GM21381 (cell line): Measurements from ENCODE around the gene ALX4.

Experiments used
- ATAC-seq: cut with Tn5 transposase; IDR thresholded peaks from one replicate; pipeline ENCODE4 v1.9.1; 2021; ENCODE audit warnings: mild to moderate bottlenecking, moderate library complexity; ENCODE audit not compliant: unreplicated experiment

The ALX4 gene

DNA sequence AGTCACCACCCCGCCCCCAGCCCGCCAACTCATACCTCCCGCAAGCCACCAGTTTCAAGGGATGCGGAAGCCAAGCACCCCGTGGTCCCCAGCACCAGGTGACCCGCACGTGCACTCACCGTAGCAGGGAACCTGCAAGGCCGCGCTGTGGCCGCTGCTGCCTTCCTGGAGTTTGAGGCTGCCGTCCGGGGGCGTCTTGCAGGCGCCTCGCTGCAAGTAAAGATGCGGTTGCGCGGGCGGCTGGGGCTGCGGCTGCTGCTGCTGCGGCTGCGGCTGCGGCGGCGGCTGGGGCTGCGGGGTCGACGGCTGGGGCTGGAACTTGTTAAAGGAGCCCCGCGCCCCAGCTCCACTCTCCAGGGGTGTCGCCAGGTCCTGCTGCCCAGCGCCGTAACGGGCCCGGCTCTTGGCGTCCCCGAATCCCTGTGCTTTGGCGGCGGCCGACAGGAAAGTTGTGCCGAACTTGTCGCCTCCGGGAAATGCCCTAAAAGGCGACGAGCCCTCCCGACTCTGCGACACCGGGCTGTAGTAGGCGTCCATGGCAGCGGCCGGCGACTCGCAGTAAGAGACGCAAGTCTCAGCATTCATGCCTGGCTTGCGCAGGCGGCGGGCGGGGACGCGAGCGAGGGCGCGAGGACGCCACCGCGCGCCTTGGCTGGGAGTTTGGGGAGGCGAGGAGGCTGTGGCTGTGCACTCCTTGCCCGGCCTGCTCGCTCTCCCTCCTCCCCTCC lies at the start of gene ALX4:
Gene ALX4, minus strand, starts transcription at position 662 of the 728 bp plus-strand sequence. Its CDS starts 77 bp downstream, at position 585.
- ATAC-seq: no peak

DNA sequence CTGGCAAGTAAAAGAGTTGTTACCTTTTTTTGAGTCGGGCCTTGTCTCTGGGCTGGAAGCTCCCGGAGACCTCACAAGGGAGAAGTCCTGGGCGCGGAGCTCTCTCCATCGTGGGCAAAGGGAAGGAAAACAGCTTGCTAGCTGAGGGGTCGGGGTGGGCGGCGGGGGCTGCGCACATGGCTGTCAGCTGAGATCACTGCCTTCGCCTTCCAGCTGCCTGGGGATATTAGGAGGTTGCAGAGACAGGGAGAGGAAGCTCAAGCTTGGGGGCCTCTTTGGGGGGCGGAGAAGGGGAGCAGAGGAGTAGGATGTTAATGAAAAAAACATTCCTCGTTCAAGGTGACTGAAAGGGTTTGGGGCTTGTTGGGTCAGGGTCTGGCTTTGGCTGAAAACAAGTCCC lies 49.2 kb upstream of the ALX4 start:
- no peak for ATAC-seq

DNA sequence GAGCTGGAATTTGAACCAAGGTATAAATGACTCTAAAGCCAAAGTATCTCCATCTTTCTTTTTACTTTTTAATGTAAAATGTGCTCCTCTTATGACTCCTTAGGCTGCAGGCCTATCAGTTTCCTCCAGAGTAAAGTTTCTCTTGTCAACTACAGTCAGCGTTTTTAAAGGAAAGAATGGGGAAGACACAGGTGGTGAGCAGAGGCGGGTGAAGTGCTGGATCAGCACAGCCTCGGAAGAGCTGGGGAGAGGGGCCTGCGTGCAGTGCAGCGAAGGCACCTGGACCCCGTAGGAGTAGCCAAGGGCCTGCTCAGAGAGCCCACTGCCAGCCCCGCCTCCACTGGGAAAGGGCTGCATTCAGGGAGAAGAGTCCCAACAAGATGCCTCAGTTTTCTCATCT lies 48.8 kb upstream of the ALX4 start:
- ATAC-seq: no peak

DNA sequence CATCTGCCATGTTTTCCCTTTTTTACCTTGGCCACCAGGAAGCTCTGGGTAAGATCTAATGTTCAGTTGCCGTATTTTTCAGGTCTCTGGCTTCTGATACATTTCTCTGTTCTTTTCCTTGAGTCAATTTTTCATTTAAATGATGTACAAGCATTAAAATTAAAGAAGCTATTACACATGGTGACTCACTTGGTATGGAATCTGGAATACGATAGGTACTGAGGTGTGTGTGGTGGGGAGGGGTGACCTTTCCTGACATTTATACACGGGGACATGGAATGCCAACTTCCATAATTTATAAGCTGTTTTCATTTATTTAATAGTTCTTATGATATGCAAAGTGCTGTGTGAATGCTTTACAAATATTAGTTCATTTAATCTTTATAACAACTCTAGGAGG lies 47.8 kb upstream of the ALX4 start:
- no peak for ATAC-seq

DNA sequence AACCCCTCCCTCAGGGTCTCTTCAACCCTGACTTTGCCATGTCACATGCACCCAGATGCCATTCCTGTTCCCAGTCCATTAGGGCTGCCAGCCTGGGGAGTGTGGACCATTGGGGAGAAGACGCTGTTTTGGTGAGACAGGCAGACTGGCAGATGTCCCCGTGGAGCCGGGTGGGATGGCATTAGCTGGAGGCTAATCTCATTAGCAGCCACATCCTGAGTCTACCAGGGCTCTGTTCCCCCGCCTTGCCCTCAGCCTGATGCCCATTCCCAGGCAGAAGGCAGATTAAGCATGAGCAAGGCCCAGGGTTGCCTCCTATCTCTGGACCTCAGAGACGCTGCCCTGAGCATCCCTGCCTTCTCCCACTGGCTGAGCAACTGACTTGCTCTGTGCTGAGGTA lies 46.4 kb upstream of the ALX4 start:
- no peak for ATAC-seq

DNA sequence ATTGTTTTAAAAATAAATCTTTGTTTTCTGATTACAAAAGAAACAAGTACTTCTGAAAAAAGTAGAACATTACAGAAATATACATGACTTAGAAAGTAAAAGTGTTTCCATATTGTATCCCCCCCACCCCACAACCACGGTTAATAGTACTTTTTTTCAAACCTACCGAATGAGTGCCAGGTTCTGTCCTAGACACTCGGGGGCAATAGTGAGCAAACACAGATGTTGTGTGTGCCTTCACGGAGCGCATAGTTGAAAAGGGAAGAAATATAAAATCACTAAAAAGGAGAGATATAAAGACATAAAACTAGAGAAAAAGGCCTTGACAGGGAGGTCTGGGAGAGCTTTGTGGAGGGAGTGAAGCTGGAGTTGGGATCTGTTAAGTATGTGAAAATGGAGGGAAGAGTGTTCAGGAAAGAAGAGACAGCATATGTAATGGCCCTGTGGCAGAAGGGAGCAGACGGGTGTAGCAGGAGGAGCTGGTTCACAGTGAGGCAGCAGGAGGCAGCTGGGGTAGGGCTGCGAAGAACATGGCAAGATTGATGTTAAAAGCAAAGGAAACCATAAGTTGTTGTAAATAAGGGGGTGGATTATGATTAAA lies 42.1 kb upstream of the ALX4 start:
- no peak for ATAC-seq

DNA sequence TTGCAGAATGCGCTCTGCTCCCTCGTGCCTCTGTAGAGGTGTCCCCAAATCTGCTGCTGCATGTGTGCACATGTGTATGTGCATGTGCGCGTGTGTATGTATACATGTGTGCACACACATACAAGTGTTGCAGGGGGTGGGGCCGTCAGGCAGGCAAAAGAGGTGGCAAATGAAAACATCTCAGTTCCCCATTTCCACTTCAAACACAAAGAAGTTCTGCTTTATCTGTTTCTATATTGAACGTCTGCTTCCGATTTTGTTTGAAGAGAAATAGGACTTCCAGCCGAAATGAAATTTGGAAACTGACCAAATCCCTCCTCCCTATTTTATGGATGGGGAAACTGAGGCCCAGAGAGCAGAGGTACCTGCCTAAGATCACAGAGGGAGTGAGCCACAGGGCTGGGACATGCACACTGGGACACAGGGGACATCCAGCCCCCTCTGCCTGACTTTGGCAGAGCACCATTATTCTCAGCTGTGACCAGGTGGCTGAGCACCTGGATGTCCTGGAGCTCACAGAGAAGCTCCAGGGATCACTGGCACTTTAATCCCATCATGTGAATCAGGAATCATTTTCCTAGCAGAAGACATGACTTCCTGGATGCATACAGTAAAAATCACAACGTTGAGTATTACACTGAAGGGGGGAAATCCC lies 41.2 kb upstream of the ALX4 start:
- ATAC-seq: no peak

DNA sequence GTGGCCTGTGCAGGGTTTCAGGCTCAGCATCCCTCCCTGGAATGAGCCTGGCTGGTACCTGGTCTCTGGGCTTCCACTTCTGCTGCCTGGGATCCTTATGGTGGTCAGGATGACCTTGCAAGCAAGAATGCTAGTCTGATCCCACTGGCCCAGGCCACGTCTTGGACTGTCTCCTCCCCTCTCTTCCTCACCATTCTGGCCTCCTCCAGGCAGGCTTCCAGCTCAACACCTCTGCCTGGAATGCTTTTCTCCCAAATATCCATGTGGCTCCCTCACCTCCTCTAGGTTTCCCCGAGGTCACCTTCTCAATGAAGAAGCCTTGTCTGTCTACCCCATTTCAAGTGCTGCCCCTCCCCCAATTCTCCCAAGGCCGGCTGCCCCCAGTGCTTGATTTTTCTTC lies 39.4 kb upstream of the ALX4 start:
- ATAC-seq: no peak

DNA sequence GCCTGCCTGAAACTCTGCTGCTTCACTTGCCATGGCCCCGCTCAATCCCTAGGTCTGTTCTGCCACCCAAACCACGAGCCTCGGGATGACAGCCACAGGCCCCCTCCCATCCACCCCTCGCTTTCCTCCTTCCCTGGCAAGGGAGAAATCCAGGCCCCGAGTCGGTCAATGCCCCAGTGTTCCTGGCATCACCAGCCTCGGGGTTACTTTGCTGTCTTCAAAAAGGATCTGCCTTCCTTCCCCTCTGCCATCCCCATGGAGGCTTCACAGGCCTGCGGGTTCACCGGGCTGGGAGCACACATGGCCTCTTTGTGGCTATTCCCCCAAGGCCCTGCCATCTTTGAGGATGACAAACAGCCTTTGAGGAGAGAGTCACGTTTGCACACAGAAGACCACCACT lies 38.8 kb upstream of the ALX4 start:
- ATAC-seq: no peak

DNA sequence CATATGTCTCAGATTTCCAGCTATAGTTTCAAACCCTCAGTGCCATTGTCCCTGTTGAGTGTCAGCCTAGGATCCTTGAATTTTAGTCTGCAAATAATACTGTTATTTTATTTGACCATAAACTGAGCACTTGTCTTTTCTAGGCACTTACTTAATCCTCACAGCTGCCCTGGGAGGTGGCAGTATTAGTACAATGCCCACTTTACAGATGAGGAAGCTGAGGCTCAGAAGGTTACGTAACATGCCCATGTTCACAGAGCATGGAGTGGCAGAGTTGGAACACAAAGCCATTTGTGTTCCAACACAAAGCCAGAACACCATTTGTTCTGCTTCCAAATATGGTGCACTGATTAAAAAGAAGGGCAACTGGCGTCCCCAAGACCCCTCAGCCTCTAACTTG lies 38.2 kb upstream of the ALX4 start:
- ATAC-seq: no peak

DNA sequence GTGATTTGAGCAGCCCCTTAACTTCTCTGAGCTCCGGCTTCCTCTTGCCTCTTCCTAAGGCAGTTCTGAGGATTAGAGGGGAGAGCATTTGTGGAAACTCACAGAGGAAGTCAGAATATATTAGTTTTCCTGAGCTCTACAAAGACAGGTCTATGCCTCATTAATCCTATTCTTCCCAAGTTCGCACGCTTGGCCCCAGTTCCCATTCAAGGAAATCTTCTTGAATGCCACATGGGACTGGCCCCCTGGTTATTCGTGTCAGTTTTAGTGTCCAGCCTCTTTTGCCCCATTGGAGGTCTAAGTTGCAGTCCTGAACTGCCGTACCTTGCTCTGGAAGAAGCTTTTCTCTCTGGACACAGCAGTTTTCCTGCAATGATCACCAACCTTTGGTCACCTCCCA lies 37.6 kb upstream of the ALX4 start:
- ATAC-seq: no peak

DNA sequence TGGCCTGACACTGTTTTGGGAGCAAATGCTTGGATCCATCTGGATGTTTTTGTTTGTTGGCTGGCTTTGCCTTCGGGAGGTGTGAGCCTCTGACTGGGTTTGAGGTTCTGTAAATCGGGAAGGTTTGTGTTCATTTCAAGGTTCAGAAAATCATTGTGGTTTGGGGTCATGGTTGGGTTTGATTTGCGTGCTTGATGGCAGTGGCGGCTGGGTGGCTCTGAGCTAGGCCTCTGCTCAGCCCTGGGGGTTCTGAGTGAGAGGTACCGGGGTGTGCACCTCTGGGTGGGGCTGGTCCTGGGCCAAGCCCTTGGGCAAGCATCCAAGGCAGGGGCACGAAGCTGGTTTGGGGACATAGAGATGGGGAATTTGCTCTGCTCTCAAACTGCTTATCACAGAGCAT lies 37.0 kb upstream of the ALX4 start:
- ATAC-seq: no peak

DNA sequence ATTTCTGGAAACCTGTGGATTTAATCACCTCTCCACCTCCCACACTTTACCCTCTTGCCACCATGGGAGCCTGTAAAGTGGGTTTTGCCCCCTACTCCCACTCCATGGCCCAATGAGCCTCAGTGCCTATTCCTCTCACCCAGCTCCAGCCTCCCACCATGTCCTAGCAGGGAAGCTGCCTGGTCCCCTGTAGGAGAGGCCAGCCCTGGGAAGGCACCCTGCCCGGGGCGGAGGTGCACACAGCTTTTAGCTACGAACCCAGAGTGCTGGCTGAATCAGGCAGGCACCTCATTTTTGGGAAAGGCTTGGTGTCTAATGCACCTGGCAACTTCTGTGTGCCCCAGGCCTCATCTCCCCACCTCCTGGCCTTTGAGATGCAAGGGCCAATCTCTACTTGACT lies 35.8 kb upstream of the ALX4 start:
- no peak for ATAC-seq

DNA sequence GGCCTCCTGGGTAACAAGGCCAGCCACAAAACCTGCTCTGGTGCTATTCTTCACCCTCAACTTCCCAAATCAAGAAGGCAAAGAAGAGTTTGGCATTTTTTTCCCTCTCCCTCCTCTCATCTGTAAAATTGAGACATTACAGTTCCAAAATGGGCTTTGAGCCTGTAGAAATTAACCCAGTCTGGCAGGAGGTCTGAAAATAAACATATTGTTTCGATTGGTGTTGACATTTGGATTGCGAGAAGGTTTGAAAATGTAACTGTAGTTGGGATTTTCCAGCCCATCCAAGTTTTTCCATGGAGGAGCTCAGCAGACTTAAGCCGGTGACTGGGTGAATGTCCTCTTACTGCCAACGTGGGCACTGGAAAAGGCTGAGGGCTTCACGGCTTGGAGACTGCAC lies 35.0 kb upstream of the ALX4 start:
- ATAC-seq: no peak

DNA sequence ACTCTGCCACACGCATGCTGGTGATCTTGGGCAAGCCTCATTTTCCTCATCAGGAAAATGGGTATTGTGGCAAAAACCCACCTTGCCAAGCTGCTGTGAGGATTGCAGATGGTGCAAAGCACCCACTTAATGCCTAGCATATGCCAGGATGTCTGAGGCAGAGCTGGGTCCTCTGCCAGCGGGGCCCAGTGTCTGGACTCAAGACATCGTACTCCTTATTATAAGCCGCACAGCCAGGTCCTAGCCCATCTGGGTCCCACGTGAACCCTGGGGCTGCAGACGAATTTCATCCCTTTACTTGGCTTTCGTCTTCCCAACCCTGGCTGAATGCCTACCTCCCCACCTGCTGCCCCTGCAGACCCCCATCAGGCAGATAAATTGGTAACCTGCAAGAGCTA lies 34.5 kb upstream of the ALX4 start:
- ATAC-seq: no peak

DNA sequence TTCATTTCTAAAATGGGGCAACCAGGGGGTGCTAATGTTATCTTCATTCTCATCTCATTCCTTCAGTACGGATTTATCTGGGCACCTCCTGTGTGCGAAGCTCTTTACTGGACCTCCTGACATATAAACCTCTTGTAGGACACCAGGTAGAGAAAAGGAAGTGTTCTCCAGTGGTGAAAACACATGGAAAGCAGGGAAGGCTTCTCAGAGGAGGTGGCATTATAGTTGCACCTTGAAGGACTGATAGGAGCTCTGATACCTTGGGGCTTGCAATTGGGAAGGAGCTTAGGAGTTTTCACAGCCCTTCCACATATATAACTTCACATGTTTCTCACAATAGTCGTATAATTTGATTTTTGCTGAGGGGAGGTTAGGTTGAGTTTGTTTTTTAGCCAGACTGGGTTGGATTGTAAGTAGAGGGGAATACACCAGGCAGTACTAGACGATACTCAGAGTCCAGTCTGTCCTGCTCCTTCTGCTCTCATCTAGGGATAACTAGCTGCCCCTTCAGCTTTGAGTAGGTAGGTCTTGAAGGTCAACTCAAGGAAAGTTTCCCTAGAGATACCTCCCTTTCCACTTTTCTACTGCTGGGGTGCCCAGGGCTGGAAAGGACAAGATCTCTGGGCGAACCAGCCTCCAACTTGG lies 34.0 kb upstream of the ALX4 start:
- ATAC-seq: no peak

DNA sequence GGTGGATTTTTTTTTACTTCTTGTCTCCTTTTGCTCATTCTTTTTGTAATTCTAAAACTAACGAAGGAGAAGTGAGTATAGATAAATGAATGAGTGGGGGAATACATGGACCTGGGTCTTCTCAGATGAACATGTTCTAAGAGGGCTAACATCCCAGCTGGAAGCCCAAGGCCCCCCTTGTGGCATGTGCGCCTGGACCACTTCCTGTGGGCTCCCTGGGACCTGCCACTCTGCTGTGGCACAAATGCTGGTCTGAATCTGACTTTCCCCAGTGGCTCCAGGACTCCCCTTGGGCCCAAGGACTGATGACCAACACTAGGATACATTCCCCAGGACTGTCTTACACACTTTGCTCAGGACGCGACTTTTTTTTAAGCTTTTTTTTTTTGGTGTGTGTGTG lies 32.7 kb upstream of the ALX4 start:
- no peak for ATAC-seq

DNA sequence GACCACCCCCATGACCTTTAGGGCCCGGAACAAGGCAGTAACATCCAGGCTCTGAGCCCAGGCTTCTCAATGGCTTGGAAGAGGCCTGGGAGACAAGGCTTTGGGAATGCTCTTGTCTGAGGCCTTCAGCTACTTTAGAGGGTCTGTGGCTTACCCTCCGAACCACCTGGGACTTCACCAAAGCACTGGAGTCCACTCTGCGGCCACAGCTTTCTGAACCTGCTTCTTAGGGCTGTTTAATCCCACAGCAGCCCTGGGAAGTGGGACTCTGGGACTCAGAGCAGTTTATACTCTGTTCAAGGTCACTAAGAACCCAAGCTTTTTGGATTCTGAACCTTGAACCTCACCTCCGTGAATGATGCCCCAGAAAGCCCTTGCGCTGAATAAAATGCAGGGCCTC lies 30.7 kb upstream of the ALX4 start:
- no peak for ATAC-seq

DNA sequence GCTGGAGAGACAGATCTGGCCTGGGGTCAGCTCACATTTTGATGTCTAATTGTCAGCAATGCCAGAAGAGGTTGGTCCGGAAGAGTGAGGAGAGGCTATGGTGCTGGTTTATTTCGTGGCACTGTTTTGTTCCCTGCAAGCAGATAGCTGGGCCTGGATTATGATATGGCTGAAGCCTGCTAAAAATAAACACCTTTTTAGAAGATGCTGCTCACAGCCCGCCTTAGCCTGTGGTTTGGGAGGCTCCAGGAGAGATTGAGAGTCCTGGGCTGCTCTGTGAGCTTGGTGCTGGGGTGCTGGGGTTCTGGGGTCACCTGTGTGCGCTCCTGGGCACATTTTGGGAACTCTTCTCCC lies 29.6 kb upstream of the ALX4 start:
- ATAC-seq: no peak

DNA sequence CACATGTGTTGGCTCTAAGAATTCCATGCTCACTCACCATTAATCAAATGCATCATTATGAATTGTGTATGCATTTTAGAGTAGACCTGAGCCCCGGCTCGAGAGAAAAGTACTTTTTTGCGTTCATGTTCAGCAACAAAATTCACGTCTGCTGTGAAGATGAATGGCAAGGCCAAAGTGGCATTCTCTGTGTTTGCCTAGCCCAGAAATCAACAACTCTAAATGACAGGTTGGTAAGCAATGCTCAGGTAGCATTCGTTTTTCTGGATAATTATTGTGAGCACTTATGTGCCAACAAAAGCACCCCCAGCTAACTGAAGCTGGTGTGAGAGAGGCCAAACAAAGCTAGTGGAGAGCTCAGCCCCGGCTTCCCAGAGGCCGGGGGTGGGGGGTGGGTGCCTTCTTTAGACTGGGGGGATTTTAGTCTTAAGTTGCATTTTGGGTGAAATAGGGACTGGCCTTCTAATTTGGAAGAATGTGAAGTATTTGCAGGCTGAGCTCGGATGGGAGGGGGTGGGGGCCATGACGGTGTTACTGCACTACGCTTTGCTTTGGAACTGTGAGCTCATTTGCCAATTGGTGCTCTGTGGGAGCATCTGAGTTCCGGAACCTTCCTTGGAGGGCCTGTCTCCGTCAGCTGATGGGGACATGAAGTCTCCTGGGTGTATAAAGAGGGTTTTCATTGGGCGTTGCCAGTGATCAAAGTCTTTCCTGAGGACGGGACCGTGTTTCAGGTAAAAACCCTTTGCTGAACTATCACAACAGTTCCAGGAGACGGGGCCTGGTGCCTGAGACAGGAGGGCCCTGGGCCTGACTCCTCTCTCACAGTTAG lies 29.0 kb upstream of the ALX4 start:
- ATAC-seq: no peak

DNA sequence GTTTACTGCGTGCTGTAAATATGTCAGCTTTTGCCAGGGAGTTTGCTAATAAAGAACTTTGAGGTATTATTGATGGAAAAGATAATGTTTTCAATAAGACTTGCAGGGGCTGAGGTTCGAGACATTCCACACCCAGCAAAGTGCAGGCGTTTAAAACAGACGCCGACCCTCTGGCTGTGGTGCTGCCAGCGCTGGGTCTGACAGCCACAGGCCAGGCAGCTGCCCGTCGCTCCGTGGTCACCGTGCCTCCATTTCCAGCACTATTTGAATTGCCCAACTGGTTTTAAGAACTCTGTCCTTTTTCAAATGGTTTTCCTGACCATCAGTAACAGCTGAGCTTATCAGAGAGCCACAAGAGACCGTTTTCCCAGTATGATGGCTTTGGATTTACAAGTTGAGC lies 28.1 kb upstream of the ALX4 start:
- ATAC-seq: no peak
